Measurements from ENCODE around the gene POLR2F. TPM values are rescaled to one million over a fixed set of nuclear protein-coding genes. Genes with fewer than 3 reads are reported as not detected.

Gene POLR2F
- total RNA-seq, 2 experiments from 2014 or later: 20.2 to 21.1 TPM

- no peak overlapping the region for H3K4me3 ChIP-seq (ENCODE audit: low read length)
- ChIA-PET CTCF (no interaction called here), POLR2A (no interaction called here)
- Mint-ChIP-seq H3K27ac (no peak overlapping the region), H3K4me3 (no peak overlapping the region), H3K9me3 (no peaks in the 10 kb centered on the region), H3K36me3 (ENCODE audit: low read depth) (peaks cover 10% of the 10 kb centered on the region), H3K27me3 (no peaks in the 10 kb centered on the region), H3K4me1 (ENCODE audit: low read depth) (no peaks in the 10 kb centered on the region)
- peaks cover 16% of the 10 kb centered on the region for H3K36me3 ChIP-seq (ENCODE audit: insufficient read depth, low read length)
- TF ChIP-seq, protein P1, sequence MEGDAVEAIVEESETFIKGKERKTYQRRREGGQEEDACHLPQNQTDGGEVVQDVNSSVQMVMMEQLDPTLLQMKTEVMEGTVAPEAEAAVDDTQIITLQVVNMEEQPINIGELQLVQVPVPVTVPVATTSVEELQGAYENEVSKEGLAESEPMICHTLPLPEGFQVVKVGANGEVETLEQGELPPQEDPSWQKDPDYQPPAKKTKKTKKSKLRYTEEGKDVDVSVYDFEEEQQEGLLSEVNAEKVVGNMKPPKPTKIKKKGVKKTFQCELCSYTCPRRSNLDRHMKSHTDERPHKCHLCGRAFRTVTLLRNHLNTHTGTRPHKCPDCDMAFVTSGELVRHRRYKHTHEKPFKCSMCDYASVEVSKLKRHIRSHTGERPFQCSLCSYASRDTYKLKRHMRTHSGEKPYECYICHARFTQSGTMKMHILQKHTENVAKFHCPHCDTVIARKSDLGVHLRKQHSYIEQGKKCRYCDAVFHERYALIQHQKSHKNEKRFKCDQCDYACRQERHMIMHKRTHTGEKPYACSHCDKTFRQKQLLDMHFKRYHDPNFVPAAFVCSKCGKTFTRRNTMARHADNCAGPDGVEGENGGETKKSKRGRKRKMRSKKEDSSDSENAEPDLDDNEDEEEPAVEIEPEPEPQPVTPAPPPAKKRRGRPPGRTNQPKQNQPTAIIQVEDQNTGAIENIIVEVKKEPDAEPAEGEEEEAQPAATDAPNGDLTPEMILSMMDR (IDR thresholded peaks at IDR 0.05): no peak
- no peak overlapping the region for H3K27ac ChIP-seq (ENCODE audit: low read depth in 1 of 2, low read length in 2 of 2)
- ATAC-seq (ENCODE audit: poor library complexity): no peak
- H3K9me3 ChIP-seq (ENCODE audit: control insufficient read depth in 1 of 2, insufficient read depth in 1 of 2, low read length in 2 of 2): no peaks in the 10 kb centered on the region
- no peak for DNase-seq
- intact Hi-C loops (cut with DNase I, micrococcal nuclease): no loop called here
- H3K27me3 ChIP-seq (ENCODE audit: control insufficient read depth in 1 of 2, insufficient read depth in 2 of 2, low read length in 2 of 2): no peaks in the 10 kb centered on the region
- H3K4me1 ChIP-seq (ENCODE audit: insufficient read depth, low read length): no peaks in the 10 kb centered on the region
Observed at GRCh38 chr22:37976547-37976946, 23.0 kb downstream of the POLR2F start.

GRCh38 chr22:37979782-37980181 is 26.3 kb downstream of the POLR2F start:
- no peak overlapping the region for H3K4me3 Mint-ChIP-seq
- no peaks in the 10 kb centered on the region for H3K36me3 ChIP-seq (ENCODE audit: insufficient read depth, low read length)
- ATAC-seq (ENCODE audit: poor library complexity): no peak
- no peak overlapping the region for H3K4me3 ChIP-seq (ENCODE audit: low read length)
- intact Hi-C loops (cut with DNase I, micrococcal nuclease): no loop called here
- peaks cover 14% of the 10 kb centered on the region for H3K36me3 Mint-ChIP-seq (ENCODE audit: low read depth)
- no peak for DNase-seq
- H3K9me3 Mint-ChIP-seq: no peaks in the 10 kb centered on the region
- ChIA-PET CTCF (no interaction called here), POLR2A (no interaction called here)
- no peak overlapping the region for H3K27ac Mint-ChIP-seq
- no peaks in the 10 kb centered on the region for H3K27me3 ChIP-seq (ENCODE audit: control insufficient read depth in 1 of 2, insufficient read depth in 2 of 2, low read length in 2 of 2)
- peaks cover 0 to 4% of the 10 kb centered on the region in 2 experiments for H3K9me3 ChIP-seq (ENCODE audit: control insufficient read depth in 1 of 2, insufficient read depth in 1 of 2, low read length in 2 of 2)
- H3K4me1 Mint-ChIP-seq (ENCODE audit: low read depth): no peaks in the 10 kb centered on the region
- H3K4me1 ChIP-seq (ENCODE audit: insufficient read depth, low read length): no peaks in the 10 kb centered on the region
- TF ChIP-seq, protein P1 (IDR thresholded peaks at IDR 0.05): no peak
- no peaks in the 10 kb centered on the region for H3K27me3 Mint-ChIP-seq
- H3K27ac ChIP-seq (ENCODE audit: low read depth in 1 of 2, low read length in 2 of 2): no peak overlapping the region

GRCh38 chr22:37981282-37982011 is 27.9 kb downstream of the POLR2F start:
- Mint-ChIP-seq H3K4me3 (no peak overlapping the region), H3K27me3 (no peaks in the 10 kb centered on the region), H3K27ac (no peak overlapping the region), H3K4me1 (ENCODE audit: low read depth) (no peaks in the 10 kb centered on the region), H3K36me3 (ENCODE audit: low read depth) (peaks cover 7% of the 10 kb centered on the region), H3K9me3 (no peaks in the 10 kb centered on the region)
- intact Hi-C loops (cut with DNase I, micrococcal nuclease): no loop called here
- ChIA-PET CTCF (no interaction called here), POLR2A (no interaction called here)
- H3K27me3 ChIP-seq (ENCODE audit: control insufficient read depth in 1 of 2, insufficient read depth in 2 of 2, low read length in 2 of 2): no peaks in the 10 kb centered on the region
- H3K4me3 ChIP-seq (ENCODE audit: low read length): no peak overlapping the region
- DNase-seq (no peak), ATAC-seq (ENCODE audit: poor library complexity) (no peak)
- H3K9me3 ChIP-seq (ENCODE audit: control insufficient read depth in 1 of 2, insufficient read depth in 1 of 2, low read length in 2 of 2): peaks cover 0 to 4% of the 10 kb centered on the region in 2 experiments
- H3K27ac ChIP-seq (ENCODE audit: low read depth in 1 of 2, low read length in 2 of 2): no peak overlapping the region
- no peaks in the 10 kb centered on the region for H3K36me3 ChIP-seq (ENCODE audit: insufficient read depth, low read length)
- TF ChIP-seq, protein P1 (IDR thresholded peaks at IDR 0.05): no peak
- H3K4me1 ChIP-seq (ENCODE audit: insufficient read depth, low read length): no peaks in the 10 kb centered on the region
